LNCAP (cell line): ENCODE results near the gene RAVER1.

Source experiments
- TF ChIP-seq, protein P1 (sequence below): fragments of 450-650 bp; IDR thresholded peaks from 2 replicates; pipeline ENCODE4 v1.5.1; 2017; ENCODE audit warnings: mild to moderate bottlenecking

RAVER1 gene

DNA sequence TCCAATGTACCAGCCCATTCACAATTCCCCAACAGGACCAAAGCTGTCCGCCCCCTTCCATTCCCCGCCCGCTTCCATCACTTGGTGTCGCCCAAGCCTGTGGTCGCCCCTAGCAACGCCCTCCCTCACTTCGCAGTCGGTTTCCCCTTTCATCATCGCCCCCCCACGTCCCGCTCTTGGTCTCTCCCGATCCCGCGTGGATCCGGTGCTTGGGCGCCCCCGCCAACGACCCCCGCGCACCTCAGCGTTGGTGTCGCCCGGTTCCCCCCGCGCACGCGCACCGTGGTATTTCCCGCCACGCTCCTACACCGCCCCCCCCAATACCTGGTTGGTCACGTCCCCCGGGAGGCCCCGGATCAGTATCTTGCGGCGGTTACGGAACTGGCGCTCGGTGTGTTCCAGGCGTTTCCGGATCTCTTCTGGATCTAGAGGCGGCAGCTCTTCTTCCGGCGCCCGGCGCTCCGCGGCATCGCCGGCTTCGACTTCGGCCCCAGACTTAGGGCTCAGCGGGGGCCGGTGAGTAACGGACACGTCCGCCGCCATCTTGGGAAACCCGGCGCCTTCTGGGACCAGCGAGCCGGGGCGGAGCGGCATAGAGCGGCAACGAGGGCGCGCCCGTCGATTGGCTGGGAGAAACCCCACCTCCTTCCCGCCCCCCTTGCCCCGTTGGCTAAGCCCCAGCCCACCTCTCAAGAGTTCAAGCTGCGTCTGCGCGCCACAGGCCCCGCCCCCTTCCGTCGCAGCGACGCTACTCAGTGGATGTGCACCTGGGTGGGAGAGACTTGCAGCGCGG, at the start of gene RAVER1:
Gene RAVER1 (minus strand): TSS at position 565 of the 793 bp plus-strand sequence. CDS start 22 bp downstream, at position 543.
- TF ChIP-seq, protein P1, sequence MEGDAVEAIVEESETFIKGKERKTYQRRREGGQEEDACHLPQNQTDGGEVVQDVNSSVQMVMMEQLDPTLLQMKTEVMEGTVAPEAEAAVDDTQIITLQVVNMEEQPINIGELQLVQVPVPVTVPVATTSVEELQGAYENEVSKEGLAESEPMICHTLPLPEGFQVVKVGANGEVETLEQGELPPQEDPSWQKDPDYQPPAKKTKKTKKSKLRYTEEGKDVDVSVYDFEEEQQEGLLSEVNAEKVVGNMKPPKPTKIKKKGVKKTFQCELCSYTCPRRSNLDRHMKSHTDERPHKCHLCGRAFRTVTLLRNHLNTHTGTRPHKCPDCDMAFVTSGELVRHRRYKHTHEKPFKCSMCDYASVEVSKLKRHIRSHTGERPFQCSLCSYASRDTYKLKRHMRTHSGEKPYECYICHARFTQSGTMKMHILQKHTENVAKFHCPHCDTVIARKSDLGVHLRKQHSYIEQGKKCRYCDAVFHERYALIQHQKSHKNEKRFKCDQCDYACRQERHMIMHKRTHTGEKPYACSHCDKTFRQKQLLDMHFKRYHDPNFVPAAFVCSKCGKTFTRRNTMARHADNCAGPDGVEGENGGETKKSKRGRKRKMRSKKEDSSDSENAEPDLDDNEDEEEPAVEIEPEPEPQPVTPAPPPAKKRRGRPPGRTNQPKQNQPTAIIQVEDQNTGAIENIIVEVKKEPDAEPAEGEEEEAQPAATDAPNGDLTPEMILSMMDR, result no peak

- TF ChIP-seq, protein P1, result no peak
These were observed 47.2 kb upstream of the RAVER1 start, which contains the start of gene TYK2 for GRCh38 chr19:10380313-10381102. Gene TYK2, minus strand, starts transcription at chr19:10380572. Its CDS starts 2,166 bp downstream, at chr19:10378406.

- TF ChIP-seq, protein P1, result no peak
These were observed 46.6 kb upstream of the RAVER1 start for GRCh38 chr19:10379880-10380312.

GRCh38 chr19:10378124-10378523, 44.8 kb upstream of the RAVER1 start:
- TF ChIP-seq, protein P1, result no peak

- TF ChIP-seq, protein P1, result no peak
These were observed 41.6 kb upstream of the RAVER1 start for GRCh38 chr19:10374931-10375330.

DNA sequence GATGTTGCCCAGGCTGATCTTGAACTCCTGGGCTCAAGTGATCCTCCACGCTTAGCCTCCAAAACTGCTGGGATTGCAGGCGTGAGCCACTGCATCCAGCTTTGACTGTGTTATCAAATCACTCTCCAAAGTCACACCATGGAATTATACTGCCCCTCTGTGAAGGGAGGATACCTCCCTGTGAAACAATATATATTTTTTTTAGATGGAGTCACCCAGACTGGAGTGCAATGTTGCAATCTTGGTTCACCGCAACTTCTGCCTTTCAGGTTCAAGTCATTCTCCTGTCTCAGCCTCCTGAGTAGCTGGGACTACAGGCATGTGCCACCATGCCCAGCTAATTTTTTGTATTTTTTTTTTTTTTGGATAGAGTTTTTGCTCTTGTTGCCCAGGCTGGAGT, 39.4 kb upstream of the RAVER1 start:
- TF ChIP-seq, protein P1, result no peak

DNA sequence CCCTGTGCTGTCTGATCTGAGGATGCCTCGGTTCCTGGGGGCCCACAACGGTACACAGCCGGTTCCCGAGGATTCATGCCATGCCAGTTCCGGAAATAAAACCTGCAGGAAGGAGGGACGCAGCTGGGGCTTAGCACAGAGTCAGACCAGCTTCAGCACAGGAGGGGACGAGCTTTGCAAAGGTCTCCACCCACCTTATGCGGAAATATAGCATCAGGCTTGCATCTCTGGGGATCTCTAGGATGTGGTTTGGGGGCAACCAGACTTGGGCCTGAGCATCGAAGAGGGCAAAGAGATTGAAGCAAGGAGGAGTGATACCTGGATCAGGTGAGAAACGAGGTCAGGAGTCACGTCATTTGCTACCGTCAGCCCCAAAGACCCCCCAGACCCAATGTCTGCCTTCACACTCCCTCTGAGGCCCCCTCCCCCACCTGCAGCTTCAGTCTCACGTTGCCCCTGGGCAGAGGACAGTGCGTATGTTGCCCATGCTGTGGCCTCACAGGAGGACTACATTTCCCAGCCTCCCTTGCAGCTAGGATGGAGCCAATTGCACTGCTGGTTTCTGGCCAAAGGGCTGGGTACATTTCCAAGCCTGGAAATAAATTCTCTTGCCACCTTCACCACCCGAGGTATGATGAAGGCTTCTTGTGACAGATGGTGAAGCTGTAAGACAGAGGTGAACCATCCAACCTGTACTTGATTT, 34.9 kb upstream of the RAVER1 start:
- TF ChIP-seq, protein P1, result no peak
